Thyroid gland (tissue), 4 donors: ENCODE results near the gene NFIB. TPM values are rescaled to one million over a fixed set of nuclear protein-coding genes. Genes with fewer than 3 reads are reported as not detected.
A peak's percentile ranks its signal among the peaks of the same experiment; 100 is the strongest.

Source experiments
- DNase-seq, 2 donors: peaks; one replicate each; pipeline ENCODE4 v3.0.0-alpha.2; 2019
- H3K27ac ChIP-seq, 3 donors: fragments of 200-600 bp; sonication (generic); 1 replicate in 2 of 3; 2 replicates in 1 of 3; pipeline ENCODE4 v1.5.1; 2016 to 2019; ENCODE audit warnings: mild to moderate bottlenecking in 1 of 3, moderate library complexity in 1 of 3
- H3K27me3 ChIP-seq: fragments of 200-600 bp; sonication (generic); one replicate; pipeline ENCODE4 v1.5.1; 2019
- H3K36me3 ChIP-seq, 2 donors: fragments of 200-600 bp; sonication (generic); one replicate each; pipeline ENCODE4 v1.5.1; 2016 to 2019
- H3K4me1 ChIP-seq, 2 donors: fragments of 200-600 bp; sonication (generic); one replicate each; pipeline ENCODE4 v1.5.1; 2017 to 2019
- H3K4me3 ChIP-seq, 3 donors: fragments of 200-600 bp; sonication (generic); replicated peaks in 1 of 3; 1 replicate in 2 of 3; 2 replicates in 1 of 3; pipeline ENCODE4 v1.5.1; 2016; ENCODE audit warnings: mild to moderate bottlenecking in 1 of 3
- H3K9me3 ChIP-seq: fragments of 200-600 bp; sonication (generic); one replicate; pipeline ENCODE4 v1.5.1; 2017
- POLR2A ChIP-seq, 2 donors: fragments of 450-650 bp; IDR thresholded peaks; one replicate each; pipeline ENCODE4 v1.6.1; 2017; ENCODE audit warnings: antibody characterized with exemption in 2 of 2, mild to moderate bottlenecking in 2 of 2, moderate library complexity in 1 of 2
- WGBS, 2 donors: methylation state at CpG; one replicate each; pipeline ENCODE4 v1.1.5; 2017; 5-methylcytosine and 5-hydroxymethylcytosine counted together
- intact Hi-C: fragments of 100-400 bp; cut with DNase I; formaldehyde crosslinking; loops from one replicate; pipeline ENCODE4 v1.15.1; 2023
- total RNA-seq, 4 donors: library from RNA; depleted of rRNA; stranded (reverse); fragments of >200 nt; gene quantifications; one replicate each; pipeline ENCODE4 v1.2.3, GENCODE V29; 2016
- TF ChIP-seq, protein P1 (sequence below), 6 experiments: fragments of 200-600 bp in 3 of 6; fragments of 450-650 bp in 3 of 6; sonication (generic) in 3 of 6; IDR thresholded peaks; one replicate each; pipeline ENCODE4 v1.5.1; 2016 to 2019; ENCODE audit warnings: antibody characterized with exemption in 6 of 6, mild to moderate bottlenecking in 2 of 6, inconsistent platforms in 1 of 6, moderate library complexity in 1 of 6

NFIB gene
- total RNA-seq, 4 donors from 2014 or later = 57.9 to 144 (median 125) TPM

DNA sequence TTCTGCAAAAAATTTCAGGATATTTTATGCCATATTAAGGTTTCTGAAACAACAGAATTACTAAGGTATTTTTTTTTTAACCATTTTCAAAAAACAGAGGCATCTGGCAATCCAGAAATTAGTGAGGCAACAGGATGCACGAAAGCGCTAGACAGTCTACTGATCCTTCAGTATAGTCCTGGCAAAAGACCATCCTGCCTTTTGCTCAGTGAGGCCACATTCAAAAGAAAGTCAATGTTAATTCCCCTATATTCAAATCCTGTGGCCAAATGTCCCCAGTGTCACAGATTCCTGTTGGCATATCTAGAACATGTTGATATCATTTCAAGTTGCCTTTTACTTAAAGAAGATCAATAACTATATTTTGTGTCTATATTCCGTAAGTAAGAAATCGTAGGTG, 13.1 kb upstream of the NFIB start:
- no peaks in the 10 kb centered on the region for H3K27me3 ChIP-seq
- no peak for DNase-seq
- TF ChIP-seq, protein P1, sequence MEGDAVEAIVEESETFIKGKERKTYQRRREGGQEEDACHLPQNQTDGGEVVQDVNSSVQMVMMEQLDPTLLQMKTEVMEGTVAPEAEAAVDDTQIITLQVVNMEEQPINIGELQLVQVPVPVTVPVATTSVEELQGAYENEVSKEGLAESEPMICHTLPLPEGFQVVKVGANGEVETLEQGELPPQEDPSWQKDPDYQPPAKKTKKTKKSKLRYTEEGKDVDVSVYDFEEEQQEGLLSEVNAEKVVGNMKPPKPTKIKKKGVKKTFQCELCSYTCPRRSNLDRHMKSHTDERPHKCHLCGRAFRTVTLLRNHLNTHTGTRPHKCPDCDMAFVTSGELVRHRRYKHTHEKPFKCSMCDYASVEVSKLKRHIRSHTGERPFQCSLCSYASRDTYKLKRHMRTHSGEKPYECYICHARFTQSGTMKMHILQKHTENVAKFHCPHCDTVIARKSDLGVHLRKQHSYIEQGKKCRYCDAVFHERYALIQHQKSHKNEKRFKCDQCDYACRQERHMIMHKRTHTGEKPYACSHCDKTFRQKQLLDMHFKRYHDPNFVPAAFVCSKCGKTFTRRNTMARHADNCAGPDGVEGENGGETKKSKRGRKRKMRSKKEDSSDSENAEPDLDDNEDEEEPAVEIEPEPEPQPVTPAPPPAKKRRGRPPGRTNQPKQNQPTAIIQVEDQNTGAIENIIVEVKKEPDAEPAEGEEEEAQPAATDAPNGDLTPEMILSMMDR (IDR thresholded peaks at IDR 0.05) = no peak
- TF ChIP-seq POLR2A (IDR thresholded peaks at IDR 0.05) = no peak
- no peaks in the 10 kb centered on the region for H3K9me3 ChIP-seq
- H3K27ac ChIP-seq = no peak overlapping the region
- H3K4me1 ChIP-seq = peaks cover 0 to 7% of the 10 kb centered on the region in 2 donors
- WGBS, 2 donors = 92 to 95% methylated on average over 4 of the region's 4 CpGs
- no peak overlapping the region for H3K4me3 ChIP-seq
- intact Hi-C loops = no loop called here
- no peaks in the 10 kb centered on the region for H3K36me3 ChIP-seq

- Histone ChIP-seq H3K27me3 (no peaks in the 10 kb centered on the region), H3K27ac (no peak overlapping the region), H3K36me3 (no peaks in the 10 kb centered on the region), H3K4me3 (no peak overlapping the region), H3K9me3 (no peaks in the 10 kb centered on the region), H3K4me1 (peaks cover 0 to 7% of the 10 kb centered on the region in 2 donors)
- intact Hi-C loops = no loop called here
- WGBS, 2 donors = 77 to 85% methylated on average over 3 of the region's 3 CpGs
- no peak for TF ChIP-seq POLR2A (IDR thresholded peaks at IDR 0.05)
- TF ChIP-seq, protein P1 (IDR thresholded peaks at IDR 0.05) = no peak
- DNase-seq = no peak
Observed at GRCh38 chr9:14326264-14326826, 12.4 kb upstream of the NFIB start.

- Histone ChIP-seq H3K4me1 (peaks cover 0 to 7% of the 10 kb centered on the region in 2 donors), H3K36me3 (no peaks in the 10 kb centered on the region), H3K4me3 (no peak overlapping the region), H3K27ac (peak overlapping the region in 1 of 3 donors; percentile 15), H3K27me3 (no peaks in the 10 kb centered on the region), H3K9me3 (no peaks in the 10 kb centered on the region)
- intact Hi-C loops = no loop called here
- no peak for DNase-seq
- TF ChIP-seq, protein P1 (IDR thresholded peaks at IDR 0.05) = no peak
- TF ChIP-seq POLR2A (IDR thresholded peaks at IDR 0.05) = no peak
Observed at GRCh38 chr9:14325147-14325546, 11.2 kb upstream of the NFIB start.

DNA sequence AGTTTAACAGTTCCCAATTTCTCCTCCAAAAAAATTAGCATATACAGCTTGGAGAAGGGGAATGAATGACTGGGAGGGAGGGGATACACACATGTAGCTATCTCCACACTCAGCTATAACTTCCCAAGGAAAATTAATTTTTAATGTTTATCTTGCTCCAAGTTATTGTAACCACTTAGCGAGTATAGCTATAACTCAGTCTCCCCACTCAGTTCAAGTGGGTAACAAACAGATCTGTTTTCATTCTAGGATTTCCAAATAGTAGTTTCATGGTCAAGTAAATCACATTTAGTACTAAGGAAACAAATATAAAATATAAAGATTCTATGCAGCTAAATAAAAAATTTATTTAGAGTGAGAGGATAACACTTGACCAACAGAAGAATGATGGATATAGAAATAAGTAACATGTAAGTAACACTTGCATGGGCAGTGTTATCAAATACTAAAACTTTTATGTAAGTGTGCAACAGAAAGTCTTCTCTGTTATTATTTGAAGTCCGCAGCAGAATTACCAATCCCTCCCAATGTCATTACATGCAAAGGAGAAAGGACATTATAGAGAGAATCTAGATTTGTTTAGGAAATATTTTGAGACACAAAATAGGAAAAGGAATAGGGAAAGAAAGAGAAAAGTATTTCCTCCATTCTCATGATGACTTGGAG, 10.2 kb upstream of the NFIB start:
- peak overlapping the region; percentile 16 to 100 (median 94) for H3K27ac ChIP-seq
- intact Hi-C loops = no loop called here

More for the DNA sequence above, 10.2 kb upstream of the NFIB start:
- Histone ChIP-seq H3K4me1 (peaks cover 5 to 13% of the 10 kb centered on the region in 2 donors), H3K36me3 (no peaks in the 10 kb centered on the region), H3K4me3 (no peak overlapping the region), H3K9me3 (no peaks in the 10 kb centered on the region), H3K27me3 (no peaks in the 10 kb centered on the region)
- DNase-seq = no peak
- 89 to 90% methylated on average over 2 of the region's 2 CpGs for WGBS, 2 donors
- TF ChIP-seq, protein P1 (IDR thresholded peaks at IDR 0.05) = no peak
- no peak for TF ChIP-seq POLR2A (IDR thresholded peaks at IDR 0.05)
